GM21447 (cell line): ENCODE measurements around the gene LPCAT1.
"Not testable (repeated sequence)": the region's sequence is repeated elsewhere in the genome, so short reads cannot be mapped to it uniquely, and the experiment has no call there.

ENCODE experiments used
- ATAC-seq: cut with Tn5 transposase; IDR thresholded peaks from one replicate; pipeline ENCODE4 v1.9.1; 2021; ENCODE audit not compliant: unreplicated experiment

The LPCAT1 gene

DNA sequence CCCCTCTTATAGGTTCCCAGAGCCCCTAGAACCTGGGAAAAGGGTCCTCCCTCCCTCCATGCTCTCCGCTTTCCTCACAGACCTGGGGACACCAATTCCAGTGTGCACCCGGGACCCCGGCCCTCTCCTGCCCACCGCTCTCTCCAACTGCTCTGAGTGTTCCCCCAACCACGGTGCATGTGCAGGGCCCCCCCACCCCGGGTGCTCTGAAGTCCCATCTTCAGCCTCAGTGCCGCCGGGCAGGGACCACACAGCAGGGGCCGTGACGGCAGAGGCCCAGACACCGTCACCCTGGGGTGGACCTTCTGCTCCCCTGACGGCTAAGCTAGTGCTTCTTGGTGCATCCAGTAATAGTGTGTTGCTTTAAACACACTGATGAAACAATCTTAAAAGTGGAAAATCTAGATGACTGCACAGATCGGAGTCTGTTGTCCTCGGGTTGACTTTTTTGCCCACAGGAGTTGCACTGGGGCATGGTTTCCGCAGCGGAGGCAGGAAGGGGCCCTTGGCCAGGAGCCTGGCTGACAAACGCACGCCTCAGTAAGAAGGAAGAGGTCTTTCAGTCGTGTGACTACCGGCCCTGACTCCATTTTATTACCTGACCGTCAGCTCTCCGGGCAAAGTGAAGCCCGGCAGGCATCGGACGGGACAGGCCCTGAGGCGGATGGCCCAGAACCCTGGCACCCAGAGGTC, 42.3 kb downstream of the LPCAT1 start:
- ATAC-seq = no peak

DNA sequence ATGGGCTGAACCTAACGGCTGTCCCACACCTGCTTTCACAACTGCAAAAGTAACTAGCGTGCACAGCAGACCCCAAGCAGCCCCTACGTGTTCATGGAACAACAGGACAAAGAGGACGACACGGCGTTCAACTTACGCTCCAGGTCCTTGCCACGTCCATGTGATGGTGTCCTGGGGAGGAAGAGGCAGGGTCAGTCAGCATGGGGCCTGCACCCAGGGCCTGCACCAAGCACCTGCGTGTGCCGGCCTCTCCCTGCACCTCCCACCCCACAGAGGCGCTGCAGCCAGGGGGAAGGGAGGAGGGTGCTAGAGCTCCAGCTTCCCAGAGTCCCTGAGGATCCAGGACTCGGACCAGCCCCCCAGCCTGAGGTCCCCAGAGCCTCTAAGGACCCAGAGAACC, 43.0 kb downstream of the LPCAT1 start:
- ATAC-seq = no peak

- ATAC-seq = no peak
These were observed 43.5 kb downstream of the LPCAT1 start for GRCh38 chr5:1480217-1480616.

DNA sequence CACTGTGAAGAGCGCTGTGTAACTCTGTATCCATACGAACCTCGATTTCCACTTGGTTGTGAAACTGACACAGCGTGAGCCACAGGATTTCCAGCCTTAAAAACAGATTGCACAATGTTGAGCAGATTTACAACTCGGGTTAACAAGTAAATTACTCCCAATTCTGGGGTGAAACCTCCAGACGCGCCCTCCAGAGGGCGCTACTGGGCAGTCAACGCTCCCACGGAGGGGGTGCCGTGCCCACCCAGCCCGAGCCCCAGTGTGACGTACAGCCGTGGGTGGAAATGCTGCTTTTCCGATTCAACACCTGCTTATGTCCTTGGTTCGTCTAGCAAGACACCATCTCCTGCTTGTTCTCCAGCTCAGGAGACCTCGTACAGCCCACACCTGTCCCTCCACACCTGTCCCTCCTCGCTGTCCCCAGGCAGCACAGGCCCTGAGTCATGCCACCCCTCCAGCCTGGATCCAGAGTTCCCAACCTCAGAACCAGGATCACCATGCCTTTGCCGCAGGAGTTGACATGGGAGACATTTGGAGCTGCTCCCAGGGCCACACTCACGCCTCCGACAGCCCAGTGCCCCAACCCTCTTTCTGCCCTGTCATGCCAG, 44.1 kb downstream of the LPCAT1 start:
- ATAC-seq = no peak

GRCh38 chr5:1479066-1479465, 44.7 kb downstream of the LPCAT1 start:
- no peak for ATAC-seq

DNA sequence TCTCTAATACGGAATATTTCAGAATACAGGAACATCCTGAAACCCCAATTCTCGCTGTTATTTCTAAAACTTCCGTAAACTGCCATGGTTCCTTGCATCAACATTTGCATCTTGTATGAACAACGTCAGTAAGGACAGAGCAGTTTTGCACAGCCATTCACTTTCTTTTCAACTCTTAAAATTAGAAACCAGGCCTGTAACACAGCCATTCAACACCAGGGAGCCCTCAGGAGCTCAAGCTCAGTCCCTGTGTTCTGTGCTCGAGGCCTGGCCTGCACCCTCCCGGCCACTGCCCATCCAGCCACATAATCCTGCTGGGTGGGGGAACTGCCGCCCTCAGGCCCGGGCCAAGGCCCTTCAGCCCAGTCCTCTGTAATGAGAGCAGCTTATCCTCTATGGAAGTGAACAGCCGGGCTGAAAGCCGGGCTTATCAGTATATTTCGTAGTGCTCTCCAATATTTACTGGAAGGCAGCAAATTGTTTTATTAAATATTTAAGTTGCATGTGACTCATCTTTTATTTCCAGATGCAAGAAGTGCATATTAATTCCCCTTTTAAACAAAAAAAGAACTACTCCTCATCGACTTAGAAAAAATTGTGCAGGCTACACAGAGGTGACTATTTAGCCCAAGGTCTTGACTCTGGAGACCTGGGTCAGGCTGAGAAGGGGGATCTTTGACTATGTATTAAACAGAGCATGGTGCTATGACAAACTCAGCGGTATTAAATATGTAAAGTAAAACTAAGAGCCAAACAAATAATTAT, 45.3 kb downstream of the LPCAT1 start:
- ATAC-seq = no peak

- ATAC-seq = no peak
These were observed 46.4 kb downstream of the LPCAT1 start for GRCh38 chr5:1477341-1477740.

DNA sequence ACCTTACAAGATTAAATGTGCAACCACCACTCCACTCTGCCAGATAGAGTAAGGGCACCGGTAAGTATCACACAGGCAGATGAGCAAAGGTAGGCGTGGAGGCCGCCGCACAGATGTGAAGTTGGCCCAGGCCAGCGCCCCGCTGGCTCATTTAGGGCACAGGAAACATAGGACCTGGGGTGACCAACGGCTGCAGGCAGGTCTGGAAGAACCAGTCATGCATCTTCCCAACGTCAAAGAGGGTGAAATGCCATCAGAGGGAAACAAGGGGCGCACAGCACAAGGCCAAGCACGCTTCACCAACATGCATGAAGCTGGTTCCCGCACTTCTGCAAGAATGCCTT, 46.8 kb downstream of the LPCAT1 start:
- no peak for ATAC-seq

DNA sequence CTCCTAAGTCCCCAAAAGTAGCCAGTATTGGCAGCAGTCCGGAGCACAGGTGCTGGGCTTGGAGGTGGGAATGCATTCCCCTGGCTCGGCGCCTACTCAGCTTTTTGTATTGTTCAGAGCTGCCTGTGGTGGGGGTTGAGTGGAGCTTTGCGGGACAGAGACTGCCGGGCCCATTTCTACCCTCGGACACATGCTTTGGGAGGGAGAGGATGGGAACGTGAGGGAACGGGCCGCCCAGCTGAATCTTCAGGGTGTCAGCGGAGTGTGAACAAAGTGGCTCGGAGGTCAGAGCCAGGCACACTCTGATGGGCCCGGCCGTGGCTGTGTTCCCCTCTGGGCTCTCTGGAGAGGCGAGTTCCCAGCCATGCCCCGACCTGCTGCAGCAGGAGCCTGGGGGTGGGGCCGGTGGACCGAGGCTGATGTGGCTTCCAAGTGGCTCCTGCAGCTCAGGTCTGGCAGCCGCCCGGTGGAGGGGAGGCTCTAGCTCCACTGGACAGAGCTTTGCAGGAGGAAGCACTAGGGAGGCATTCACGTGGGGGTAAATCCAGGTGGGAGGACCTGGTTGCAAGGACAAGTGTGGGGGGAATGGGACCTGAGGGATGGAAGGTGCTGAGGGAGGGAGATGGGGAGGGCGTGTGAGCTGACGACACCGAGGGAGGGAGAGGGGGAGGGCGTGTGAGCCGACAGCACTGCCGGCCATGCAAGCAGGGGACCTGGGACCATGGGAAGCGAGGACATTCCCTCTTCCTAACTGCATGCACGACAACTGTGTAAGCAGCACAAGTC, 47.4 kb downstream of the LPCAT1 start:
- ATAC-seq = no peak

- not testable (repeated sequence) for ATAC-seq
These were observed 48.2 kb downstream of the LPCAT1 start for GRCh38 chr5:1475544-1475900.

DNA sequence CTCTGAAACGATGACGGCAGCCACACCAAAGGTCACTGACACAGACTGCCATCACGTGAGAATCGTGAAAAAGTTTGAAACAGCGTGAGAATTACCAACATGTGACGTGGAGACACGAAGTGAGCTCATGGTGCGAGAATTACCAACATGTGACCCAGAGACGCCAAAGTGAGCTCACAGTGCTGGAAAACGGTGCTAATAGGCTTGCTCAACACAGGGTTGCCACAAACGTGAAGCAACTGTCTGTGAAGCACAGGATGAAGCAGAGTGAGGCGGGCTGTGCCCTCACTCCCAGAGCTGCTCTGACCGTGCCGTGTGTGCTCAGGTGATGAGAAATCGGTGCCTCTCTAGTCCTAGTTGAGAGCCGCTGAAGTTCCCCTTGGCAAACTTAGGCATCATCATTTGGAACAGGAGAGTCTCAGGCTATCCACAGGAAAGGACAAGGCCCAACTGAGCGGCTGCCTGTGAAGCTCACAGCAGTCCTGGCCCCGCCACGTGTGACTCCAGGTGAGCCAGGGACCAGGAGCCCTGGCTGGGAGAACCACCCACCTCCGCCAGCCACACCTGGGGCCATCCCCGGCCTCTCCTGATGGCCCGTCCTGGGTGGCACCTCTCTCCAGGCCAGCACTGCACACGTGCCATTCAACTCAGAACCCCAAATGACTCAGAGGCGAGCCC, 48.8 kb downstream of the LPCAT1 start:
- ATAC-seq = no peak

DNA sequence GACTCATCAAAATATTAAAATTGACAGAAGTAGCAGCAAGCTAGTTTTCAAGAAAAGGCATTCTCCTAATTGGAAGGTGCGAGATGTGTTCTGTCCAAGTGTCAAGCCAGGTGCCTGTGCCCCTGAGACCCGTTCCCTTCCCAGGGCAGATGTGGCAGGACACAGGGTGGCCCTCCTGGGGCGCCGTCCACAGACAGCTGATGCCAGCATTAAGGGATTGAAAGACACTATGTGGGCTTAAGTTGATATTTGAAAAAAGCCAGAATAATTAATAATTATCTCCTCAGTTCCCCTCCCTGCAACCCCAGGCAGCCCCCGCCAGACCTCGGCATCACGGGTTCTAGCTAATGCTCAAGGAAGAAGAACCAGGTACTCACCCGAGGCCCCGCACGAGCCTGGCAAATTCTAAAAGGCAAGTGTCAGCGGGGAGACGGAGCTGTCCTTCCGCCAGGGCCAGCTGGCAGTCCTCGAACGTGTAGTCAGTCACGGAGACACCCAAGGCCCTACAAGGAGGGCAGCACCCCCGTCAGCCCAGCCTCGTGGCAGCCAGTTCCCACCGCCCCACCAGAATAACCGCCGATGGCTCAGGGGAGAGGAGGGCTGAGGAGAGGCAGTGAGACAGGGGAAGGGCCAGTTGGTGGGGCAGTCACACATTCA, 49.4 kb downstream of the LPCAT1 start:
- no peak for ATAC-seq

- ATAC-seq = no peak
These were observed 50.0 kb downstream of the LPCAT1 start for GRCh38 chr5:1473746-1474145.

DNA sequence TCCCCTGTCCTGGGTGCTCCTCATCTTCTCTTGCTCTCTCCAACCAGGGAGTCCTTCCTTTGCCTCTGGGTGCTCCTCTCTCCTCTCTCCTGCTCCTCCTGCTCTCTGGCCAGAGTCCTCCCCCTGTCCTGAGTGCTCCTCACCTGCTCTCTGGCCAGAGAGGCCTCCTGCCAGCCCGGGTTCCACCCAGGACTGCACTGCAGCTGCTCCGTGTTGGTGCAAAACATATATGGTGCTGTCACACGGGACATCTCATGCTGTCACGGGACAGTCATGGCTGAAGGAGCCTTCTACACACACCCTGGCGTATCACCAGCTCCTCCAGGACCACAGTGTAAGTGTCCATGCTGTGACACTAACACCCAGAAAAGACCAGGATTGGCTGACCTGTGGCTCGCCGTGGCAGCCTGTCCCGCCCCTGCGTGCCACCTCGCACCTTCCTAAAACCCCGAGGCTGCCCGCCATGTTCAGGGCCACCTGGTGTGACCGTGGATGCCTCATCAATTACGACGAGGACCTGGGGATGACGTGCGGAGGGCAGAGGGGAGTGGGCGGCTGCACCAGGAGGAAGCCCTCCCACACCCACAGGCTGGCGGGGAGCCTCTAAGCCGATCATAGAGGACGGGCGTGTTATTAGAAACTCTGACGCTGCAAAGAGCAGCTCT, 50.7 kb downstream of the LPCAT1 start:
- ATAC-seq = no peak

- ATAC-seq = no peak
These were observed 51.5 kb downstream of the LPCAT1 start for GRCh38 chr5:1471997-1472963.

- ATAC-seq = no peak
These were observed 52.4 kb downstream of the LPCAT1 start for GRCh38 chr5:1471240-1471853.

DNA sequence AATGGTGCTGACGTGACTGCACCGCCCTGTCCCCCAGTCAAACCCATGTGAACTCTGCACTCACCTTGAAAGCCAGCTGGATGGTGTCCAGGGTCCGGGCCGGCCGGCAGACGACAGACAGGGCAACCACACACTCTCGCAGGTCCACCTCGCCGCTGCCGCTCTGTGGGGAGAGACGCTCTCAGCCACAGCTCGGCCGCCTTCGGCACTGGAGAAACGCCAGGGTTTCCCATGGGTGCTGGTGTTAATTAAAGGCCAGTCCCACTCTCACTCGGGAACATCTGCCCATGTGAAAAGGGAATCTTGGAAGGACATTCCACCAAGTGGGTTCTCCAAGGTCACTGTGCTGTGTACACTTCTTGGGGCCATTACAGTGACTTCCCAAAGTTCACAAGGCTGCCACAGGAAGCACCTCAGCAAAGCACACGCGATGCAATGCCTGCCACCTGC, 53.0 kb downstream of the LPCAT1 start:
- ATAC-seq = no peak
